Prostate gland (tissue), 2 donors: ENCODE results near the gene CFAP20.

ENCODE experiments used
- POLR2AphosphoS5 ChIP-seq: sonication (generic); formaldehyde crosslinking; IDR thresholded peaks from one replicate; pipeline ENCODE4 v1.6.1; 2017; ENCODE audit warnings: antibody characterized with exemption
- TF ChIP-seq, protein P1 (sequence below), 4 experiments: fragments of 200-600 bp in 2 of 4; fragments of 450-650 bp in 2 of 4; sonication (generic) in 2 of 4; IDR thresholded peaks; 1 replicate in 3 of 4; 2 replicates in 1 of 4; pipeline ENCODE4 v1.5.1; 2016 to 2019; ENCODE audit warnings: antibody characterized with exemption in 4 of 4, mild to moderate bottlenecking in 2 of 4, moderate library complexity in 2 of 4

DNA sequence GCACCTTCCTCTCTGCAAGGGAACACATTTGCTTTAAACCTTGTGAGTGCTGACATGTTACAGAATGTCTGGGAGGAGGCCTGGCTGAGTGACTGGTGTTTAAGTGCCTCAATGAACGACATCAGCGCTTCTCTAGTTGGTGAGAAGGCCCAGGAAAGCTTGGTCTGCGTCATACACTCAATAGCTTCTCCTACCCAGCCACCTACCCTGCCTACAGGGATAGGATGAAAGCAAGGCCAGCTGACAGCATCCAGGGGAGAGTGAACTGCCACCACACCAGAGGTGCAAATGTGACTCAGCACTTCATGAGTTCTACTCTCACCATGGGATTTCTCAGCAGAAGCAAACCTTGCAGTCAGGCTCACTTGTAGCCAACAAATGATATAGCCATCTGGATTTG, 31.7 kb upstream of the CFAP20 start:
- TF ChIP-seq POLR2AphosphoS5, result no peak
- TF ChIP-seq, protein P1, sequence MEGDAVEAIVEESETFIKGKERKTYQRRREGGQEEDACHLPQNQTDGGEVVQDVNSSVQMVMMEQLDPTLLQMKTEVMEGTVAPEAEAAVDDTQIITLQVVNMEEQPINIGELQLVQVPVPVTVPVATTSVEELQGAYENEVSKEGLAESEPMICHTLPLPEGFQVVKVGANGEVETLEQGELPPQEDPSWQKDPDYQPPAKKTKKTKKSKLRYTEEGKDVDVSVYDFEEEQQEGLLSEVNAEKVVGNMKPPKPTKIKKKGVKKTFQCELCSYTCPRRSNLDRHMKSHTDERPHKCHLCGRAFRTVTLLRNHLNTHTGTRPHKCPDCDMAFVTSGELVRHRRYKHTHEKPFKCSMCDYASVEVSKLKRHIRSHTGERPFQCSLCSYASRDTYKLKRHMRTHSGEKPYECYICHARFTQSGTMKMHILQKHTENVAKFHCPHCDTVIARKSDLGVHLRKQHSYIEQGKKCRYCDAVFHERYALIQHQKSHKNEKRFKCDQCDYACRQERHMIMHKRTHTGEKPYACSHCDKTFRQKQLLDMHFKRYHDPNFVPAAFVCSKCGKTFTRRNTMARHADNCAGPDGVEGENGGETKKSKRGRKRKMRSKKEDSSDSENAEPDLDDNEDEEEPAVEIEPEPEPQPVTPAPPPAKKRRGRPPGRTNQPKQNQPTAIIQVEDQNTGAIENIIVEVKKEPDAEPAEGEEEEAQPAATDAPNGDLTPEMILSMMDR (IDR thresholded peaks at IDR 0.05), result no peak
